A549 treated with Mapracorat at 1 μM for 4 hours (cell line): ENCODE results near the gene ENTR1. TPM values are rescaled to one million over a fixed set of nuclear protein-coding genes. Genes with fewer than 3 reads are reported as not detected.

ENCODE experiments used
- total RNA-seq: library from RNA; stranded (reverse); fragments of 200-300 nt; extraction: Qiagen RNA extraction; gene quantifications from 5 replicates; pipeline ENCODE4 v1.2.3, GENCODE V29; 2022

The ENTR1 gene
- total RNA-seq = 54.8 to 78.3 TPM (median 73.3 TPM) in 5 replicates

GRCh38 chr9:136410500-136411287 is at the start of gene ENTR1, which contains the start of gene PMPCA:
Gene ENTR1, minus strand, starts transcription at chr9:136410614. Its CDS starts 217 bp downstream, at chr9:136410397.
Gene PMPCA, plus strand, starts transcription at chr9:136410658. Its CDS starts 11 bp downstream, at chr9:136410669.

GRCh38 chr9:136439481-136440408 is 29.3 kb upstream of the ENTR1 start, which contains the start of gene INPP5E:
Gene INPP5E, minus strand, starts transcription at chr9:136439845. Its CDS starts 426 bp downstream, at chr9:136439419.

GRCh38 chr9:136400038-136400834 is 10.2 kb downstream of the ENTR1 start, which contains the start of gene SNAPC4:
Gene SNAPC4, minus strand, starts transcription at chr9:136400170. Its CDS starts 1,742 bp downstream, at chr9:136398428.

GRCh38 chr9:136373300-136374182 is 36.9 kb downstream of the ENTR1 start, which contains the start of gene CARD9:
Gene CARD9, minus strand, starts transcription at chr9:136373669. Its CDS starts 1,591 bp downstream, at chr9:136372078.

GRCh38 chr9:136363106-136363948 is 47.1 kb downstream of the ENTR1 start, which contains the start of gene DNLZ:
Gene DNLZ, minus strand, starts transcription at chr9:136363744. Its CDS starts 30 bp downstream, at chr9:136363714.

Other genes starting within 250 kb of the ENTR1 start
- 0.05 to 0.20 TPM (median 0.12 TPM) in 5 replicates for gene LHX3, start 205.5 kb downstream of the ENTR1 start, total RNA-seq
- 22.2 to 27.8 TPM (median 27.2 TPM) in 5 replicates for gene QSOX2, start 164.8 kb downstream of the ENTR1 start, total RNA-seq
- gene CCDC187, start 106.5 kb downstream of the ENTR1 start, total RNA-seq = 0.05 TPM in 1 of 5 replicates, not detected in the others
- 9.3 to 15.6 TPM (median 13.1 TPM) in 5 replicates for gene GPSM1, start 83.1 kb downstream of the ENTR1 start, total RNA-seq
- 22.3 to 44.7 TPM (median 37.5 TPM) in 5 replicates for gene DNLZ, start 46.9 kb downstream of the ENTR1 start, total RNA-seq
- gene CARD9, start 36.9 kb downstream of the ENTR1 start, total RNA-seq = 0.50 to 1.8 TPM (median 1.3 TPM) in 5 replicates
- gene SNAPC4, start 10.4 kb downstream of the ENTR1 start, total RNA-seq = 9.5 to 14.3 TPM (median 13.0 TPM) in 5 replicates
- 75.7 to 91.9 TPM (median 81.3 TPM) in 5 replicates for gene PMPCA, start within 50 bp of the ENTR1 start, total RNA-seq
- gene INPP5E, start 29.2 kb upstream of the ENTR1 start, total RNA-seq = 13.8 to 22.7 TPM (median 20.9 TPM) in 5 replicates
- 49.0 to 59.6 TPM (median 57.8 TPM) in 5 replicates for gene SEC16A, start 72.4 kb upstream of the ENTR1 start, total RNA-seq
- 7.3 to 12.9 TPM (median 12.0 TPM) in 5 replicates for gene NOTCH1, start 135.4 kb upstream of the ENTR1 start, total RNA-seq